ENCODE results near the gene A2M. TPM values are rescaled to one million over a fixed set of nuclear protein-coding genes. Genes with fewer than 3 reads are reported as not detected.

A2M gene
- total RNA-seq, 1 experiment from 2014 or later, result 1.9 TPM

GRCh38 chr12:9074484-9075137 is 41.1 kb downstream of the A2M start:
- TF ChIP-seq SP1 (CRISPR knock-in tag; conservative IDR thresholded peaks at IDR 0.05) (no peak), ARID4B (CRISPR knock-in tag; IDR thresholded peaks at IDR 0.05; ENCODE audit: borderline replicate concordance) (no peak), FOXP1 (CRISPR knock-in tag; IDR thresholded peaks at IDR 0.05; ENCODE audit: borderline replicate concordance) (no peak), GRHL2 (CRISPR knock-in tag; IDR thresholded peaks at IDR 0.05; ENCODE audit: insufficient replicate concordance, severe bottlenecking) (no peak), GABPB1 (CRISPR knock-in tag; IDR thresholded peaks at IDR 0.05) (no peak), ZNF396 (CRISPR knock-in tag; IDR thresholded peaks at IDR 0.05; ENCODE audit: borderline replicate concordance) (no peak), IRF1 (CRISPR knock-in tag; IDR thresholded peaks at IDR 0.05) (no peak), NFATC4 (CRISPR knock-in tag; IDR thresholded peaks at IDR 0.05) (no peak), ZNF425 (CRISPR knock-in tag; conservative IDR thresholded peaks at IDR 0.05) (no peak), EMX1 (CRISPR knock-in tag; IDR thresholded peaks at IDR 0.05) (no peak), ERG (CRISPR knock-in tag; IDR thresholded peaks at IDR 0.05) (no peak), E2F1 (CRISPR knock-in tag; IDR thresholded peaks at IDR 0.05) (no peak), MAX (CRISPR knock-in tag; IDR thresholded peaks at IDR 0.05) (no peak), MYBL2 (CRISPR knock-in tag; IDR thresholded peaks at IDR 0.05) (no peak), FOXK1 (CRISPR knock-in tag; IDR thresholded peaks at IDR 0.05) (no peak)
- Mint-ChIP-seq H3K27ac (no peak overlapping the region), H3K27me3 (ENCODE audit: low read depth) (no peaks in the 10 kb centered on the region), H3K4me1 (peaks cover 2% of the 10 kb centered on the region; the same call in 1 of the 2 replicates), H3K4me3 (no peak overlapping the region), H3K9me3 (no peaks in the 10 kb centered on the region), H3K36me3 (no peaks in the 10 kb centered on the region)
- ATAC-seq (no peak), DNase-seq (ENCODE audit: low spot score) (no peak)
- ChIA-PET POLR2A (no interaction called here), CTCF (interaction anchor here (0.5 kb wide), 1 partner anchor 417 kb away, joined by 4 read pairs; no protein-coding TSS in a partner anchor)

Measured in WTC11 (cell line).